ENCODE measurements around the gene ITGAE.

ITGAE gene

DNA sequence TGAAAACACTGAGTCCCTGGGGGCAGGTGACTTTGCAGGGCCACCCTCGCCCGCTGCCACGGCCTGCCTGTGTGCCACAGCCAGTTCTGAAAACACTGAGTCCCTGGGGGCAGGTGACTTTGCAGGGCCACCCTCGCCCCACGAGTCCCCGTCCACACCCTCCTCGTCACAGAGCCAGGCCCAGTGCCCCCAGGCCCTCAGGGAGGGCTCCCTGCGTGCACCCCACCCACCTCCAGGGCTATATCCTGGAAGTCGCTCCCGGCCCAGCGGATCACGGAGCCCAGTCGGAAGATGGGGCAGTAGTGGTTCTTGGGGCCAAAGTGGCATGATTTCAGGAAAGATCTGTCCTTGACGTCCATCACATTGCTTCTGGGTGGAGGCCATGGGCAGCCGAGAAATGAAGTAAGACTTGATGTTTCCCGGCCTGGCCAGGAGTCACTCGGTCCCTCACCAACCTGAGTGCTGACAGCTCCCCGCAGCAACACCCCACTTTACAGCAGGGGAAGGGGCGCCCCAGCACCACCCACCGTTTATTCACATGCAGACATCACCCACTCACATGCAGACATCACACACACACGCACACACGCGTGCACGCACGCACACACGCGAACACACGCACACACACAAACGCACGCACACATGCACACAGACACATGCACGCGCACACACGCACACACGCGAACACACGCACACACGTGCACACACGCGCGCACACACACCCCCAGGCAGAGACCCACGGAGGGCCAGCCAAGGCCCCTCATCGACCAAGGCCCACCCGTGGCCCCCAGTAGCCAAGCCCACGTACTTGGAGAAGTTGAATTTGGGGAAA is 111.5 kb downstream of the ITGAE start:
- no peak for DNase-seq

- DNase-seq: no peak
These were observed 112.1 kb downstream of the ITGAE start for GRCh38 chr17:3688852-3689261.

DNA sequence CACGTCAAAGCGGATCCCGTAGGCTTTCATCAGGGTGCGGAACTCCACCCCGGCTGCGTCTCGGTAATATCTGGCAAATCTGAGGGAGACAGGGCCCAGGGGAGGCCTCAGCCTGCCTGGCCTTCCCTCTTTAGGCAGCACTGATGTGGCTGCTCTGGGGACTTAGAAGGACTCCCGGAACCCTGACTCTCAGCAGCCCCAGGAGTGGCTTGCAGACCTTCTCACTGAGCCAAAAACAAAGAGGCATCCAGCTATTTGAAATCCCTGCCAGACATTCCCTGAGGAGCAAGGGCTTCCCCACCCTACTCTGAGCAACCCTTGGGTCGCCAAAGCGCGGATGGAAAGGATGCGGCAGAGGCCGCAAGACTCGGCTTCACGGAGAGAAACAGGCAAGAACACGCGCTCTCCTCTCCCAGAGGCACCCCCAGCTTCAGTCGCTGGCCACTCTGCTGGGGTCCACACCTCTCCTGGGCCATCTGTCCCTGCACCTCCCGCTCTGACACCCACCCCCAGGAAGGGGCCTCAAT is 112.9 kb downstream of the ITGAE start:
- DNase-seq: no peak

- DNase-seq: no peak
These were observed 115.8 kb downstream of the ITGAE start for GRCh38 chr17:3685174-3685573.

DNA sequence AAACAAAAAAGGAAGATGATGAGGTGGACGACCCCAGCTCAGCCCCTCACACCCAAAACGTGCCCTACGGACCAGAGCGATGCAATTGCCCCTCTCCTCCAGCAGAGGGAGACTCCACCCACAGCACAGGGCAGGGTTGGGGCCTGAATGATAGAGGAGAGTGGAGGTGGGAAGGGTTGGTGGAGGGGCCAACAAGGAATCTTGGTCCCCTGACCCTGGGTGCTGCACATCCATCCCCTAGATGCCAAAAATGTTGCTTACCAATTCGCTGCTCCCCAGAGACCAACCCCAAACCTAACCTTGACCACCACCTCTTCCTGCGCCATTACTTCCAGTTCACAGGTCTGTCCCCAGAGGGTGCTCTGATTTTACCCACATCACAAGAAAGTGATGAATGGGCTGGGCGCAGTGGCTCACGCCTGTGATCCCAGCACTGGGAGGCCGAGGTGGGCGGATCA is 117.9 kb downstream of the ITGAE start:
- DNase-seq: peak in 4 of 5 donors; percentile 33 to 61 (median 44)

DNA sequence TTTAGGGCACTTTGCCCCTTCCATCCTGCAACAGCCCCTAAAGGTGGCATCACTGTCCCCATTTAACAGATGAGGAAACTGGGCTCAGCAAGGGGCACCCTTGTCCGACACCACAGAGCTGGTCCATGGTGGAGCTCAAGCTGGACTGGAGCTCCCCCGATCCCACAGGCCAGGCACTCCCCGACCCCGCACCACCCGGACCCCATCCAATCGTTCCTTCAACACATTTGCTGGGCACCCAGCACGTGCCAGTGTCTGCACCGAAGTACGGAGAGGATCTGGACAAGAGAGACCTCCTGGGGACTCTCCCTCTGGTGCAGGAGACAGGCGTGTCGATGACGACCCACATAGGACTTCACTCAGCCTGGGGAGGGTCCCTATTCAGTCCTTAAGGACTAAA is 119.0 kb downstream of the ITGAE start:
- DNase-seq: no peak

DNA sequence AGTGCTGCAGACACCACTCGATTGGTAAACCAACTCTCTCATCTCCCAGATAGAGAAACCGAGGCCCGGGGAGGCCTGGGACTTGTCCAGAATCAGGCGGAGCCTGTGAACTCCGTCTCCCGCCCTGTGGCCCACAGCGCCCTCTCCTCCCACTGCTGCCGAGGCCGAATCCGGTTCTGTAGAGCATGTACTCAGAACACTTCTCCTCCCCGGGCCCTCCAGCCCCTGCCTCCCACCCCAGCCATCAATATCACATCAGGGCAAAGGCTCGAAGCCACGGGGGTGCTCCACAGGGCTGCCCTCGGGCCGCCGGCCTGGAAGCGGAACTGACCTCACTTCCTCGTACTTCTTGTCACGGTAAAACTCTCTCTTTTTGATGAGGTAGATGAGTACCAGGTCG is 119.4 kb downstream of the ITGAE start:
- DNase-seq: no peak

GRCh38 chr17:3681057-3681456 is 119.9 kb downstream of the ITGAE start:
- no peak for DNase-seq

DNA sequence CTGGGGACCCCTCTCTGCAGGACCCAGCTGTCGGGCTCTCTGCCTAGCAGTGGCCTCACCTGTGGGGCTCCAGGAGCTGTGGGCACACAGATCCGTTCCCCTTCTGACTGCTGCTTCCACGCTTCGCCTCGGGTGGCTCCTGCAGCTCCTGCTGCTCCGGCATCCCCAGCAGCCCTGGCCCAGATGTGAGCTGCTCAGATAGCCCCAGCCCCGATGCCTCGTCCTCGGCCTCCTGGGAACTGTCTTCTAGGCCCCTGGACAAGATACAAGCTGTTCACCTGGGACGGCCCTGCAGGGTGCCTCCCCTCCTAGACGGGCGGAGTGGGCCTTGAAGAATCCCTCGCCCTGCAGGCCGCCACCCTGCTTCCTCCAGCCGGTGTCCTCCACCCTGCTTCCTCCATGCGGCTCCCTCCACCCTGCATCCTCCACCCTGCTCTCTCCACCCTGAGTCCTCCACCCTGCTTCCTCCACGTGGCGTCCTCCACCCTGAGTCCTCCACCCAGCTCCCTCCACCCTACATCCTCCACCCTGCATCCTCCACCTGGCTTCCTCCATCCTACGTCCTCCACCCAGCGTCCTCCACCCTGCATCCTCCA is 121.4 kb downstream of the ITGAE start:
- no peak for DNase-seq

GRCh38 chr17:3678821-3679530 is 122.0 kb downstream of the ITGAE start:
- DNase-seq: no peak

GRCh38 chr17:3678095-3678820 is 122.7 kb downstream of the ITGAE start:
- no peak for DNase-seq

GRCh38 chr17:3675886-3676285 is 125.1 kb downstream of the ITGAE start:
- DNase-seq: no peak

DNA sequence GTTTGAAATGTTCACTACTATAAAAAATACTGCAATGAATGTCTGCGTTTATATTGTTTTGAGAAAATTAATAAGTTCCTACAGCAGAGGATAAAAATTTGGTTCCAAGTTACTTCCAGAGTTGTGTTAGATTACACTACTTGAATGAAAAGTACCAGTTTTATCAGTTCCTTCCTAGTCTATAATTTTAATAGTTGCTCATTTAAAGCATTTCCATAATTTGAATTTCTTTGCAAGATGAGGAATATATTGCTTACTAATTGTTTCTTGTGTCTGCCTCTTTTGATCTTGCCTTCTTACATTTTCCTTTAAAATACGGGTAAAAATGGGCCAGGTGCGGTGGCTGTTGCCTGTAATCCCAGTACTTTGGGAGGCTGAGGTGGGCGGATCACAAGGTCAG is 128.4 kb downstream of the ITGAE start:
- DNase-seq: no peak

- no peak for DNase-seq
These were observed 131.4 kb downstream of the ITGAE start for GRCh38 chr17:3669548-3669947.

DNA sequence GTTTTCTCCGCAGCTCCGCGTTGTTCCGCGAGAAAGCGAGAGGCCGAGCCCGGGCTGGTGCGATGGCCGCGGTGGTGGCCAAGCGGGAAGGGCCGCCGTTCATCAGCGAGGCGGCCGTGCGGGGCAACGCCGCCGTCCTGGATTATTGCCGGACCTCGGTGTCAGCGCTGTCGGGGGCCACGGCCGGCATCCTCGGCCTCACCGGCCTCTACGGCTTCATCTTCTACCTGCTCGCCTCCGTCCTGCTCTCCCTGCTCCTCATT is 132.0 kb downstream of the ITGAE start:
- DNase-seq: no peak

DNA sequence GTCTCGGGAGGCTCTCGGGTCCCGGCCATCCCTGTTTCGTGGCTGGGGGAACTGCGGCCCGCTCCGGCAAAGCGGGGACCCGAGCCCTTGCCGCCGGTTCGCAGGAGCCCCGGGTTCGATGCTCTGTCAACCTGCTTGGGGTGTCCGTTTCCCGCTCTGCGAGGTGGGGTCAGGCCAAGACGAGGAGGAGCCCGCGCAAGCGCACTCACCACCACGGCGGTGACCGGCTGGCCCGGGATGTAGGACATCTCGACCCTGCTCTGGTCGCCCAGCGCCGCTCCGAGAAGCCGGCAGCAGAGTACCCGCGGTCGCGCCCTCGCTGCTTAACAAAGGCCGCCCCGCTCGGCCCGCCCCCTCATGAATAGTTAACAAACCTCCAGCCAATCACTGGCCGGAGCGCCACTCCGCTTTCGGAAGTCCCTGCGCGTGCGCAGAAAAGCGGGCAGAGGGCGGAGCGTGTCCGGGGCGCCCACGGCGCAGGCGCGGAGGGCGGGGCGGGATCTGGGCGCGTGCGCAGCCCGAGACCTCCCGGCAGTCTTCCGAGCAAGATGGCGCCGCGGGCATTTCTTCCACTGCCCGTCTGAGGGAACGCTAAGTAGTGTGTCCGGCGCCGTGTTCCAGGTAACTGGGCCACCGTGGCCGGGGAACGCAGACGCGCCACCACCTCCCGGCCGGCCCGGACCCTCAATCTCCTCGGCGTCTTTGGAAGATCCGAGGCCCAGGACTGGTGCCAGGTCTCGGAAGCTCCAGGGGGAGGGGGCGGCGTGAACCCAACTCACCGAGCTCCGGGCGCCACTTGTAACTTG is 132.5 kb downstream of the ITGAE start, which contains the start of the genes EMC6 and TAX1BP3:
Gene EMC6 (plus strand): TSS at position 534 of the 806 bp plus-strand sequence. CDS start 335 bp downstream, outside the sequence.
Gene TAX1BP3 (minus strand): TSS at position 300 of the 806 bp plus-strand sequence. CDS start 52 bp downstream, at position 248.
- peak; percentile 96 to 99 (median 96) for DNase-seq

DNA sequence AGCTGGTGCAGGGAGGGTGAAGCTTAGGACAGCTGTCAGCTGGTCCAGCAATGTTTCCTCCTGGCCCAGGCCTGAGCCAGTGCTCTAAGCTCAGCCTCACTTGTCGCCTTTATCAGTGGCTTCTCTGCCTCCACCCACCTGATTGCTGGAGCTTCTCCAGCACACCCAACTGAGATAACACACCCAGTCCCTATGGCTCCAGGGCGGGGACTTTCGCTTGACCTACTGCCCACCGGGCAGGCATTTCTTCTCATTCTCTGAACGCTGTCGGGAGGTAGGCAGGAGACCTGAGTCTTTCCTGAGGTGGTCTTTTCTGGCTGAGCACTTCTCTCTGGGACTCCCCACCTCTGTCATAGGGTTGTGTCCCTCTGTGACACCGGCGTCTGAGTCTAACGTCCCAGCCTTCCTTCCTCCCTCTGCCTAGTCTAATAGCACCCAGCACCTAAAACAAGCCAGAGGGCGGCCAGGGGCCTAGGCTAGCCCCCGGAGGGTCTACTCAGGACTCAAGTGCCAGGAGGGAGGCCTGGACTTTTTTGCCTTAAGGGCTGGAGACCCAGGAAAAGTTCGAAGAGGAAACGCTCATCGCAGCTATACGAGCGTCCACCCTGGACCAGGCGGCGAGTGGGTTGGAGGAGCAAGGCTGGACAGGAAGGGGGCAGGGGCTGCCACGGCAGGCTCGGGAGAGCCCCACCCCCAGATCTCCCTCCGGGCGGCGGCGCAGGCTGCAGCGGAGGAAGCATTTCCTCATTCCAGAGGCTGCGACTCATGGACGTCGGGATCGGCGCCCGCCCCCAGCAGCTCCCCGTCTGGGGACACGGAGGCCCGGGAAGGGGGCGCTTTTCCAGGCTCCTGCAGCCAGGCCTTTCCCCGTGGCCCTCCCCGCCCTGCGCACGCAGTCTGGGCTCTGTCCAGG is 133.4 kb downstream of the ITGAE start:
- DNase-seq: peak in 1 of 5 donors; percentile 22

DNA sequence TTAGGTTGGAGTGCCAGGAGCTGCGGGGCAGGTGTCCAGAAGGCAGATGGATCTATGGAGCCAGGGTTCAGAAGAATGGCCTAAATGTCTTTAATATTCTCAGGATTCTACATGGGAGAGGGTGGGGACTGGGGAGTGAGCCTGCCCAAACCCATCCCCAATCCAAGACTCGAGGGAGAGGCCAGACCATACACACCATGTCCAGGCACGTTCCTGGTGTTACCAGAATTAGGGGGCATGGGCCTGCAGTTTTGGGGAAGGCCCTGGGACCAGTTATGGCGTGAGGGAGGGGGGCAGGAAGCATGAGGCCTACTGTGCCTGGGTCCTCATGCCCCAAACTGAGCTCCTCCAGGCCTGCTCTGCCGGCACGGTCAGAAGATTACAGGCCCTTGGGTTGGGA is 134.5 kb downstream of the ITGAE start:
- no peak for DNase-seq

DNA sequence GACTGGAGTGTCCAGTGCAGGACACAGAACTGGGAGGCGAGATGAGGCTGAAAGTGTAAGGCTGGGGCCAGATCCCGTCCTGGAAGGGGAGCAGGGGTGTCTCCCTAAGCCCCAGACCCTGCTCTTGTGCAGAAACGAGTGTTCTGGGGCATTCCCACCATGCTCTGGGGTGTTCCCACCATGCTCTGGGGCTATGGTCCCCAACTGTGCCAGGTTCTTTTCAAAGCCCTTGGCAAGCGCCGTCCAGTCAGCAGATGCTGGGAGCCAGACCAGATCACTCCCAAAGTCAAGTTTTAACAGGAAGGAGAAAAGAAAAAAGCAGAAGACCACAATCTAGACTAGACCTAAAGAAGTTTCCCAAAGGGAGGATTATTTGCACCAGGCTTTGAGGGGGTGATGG is 135.2 kb downstream of the ITGAE start:
- DNase-seq: no peak

Data from T-helper 1 cell (primary cell).